SK-N-SH (cell line): ENCODE results near the gene ADAMTS16.

Experiments used
- CTCF ChIP-seq: fragments of 200-600 bp; sonication (generic); IDR thresholded peaks from 2 replicates; pipeline ENCODE4 v1.6.1; 2017; ENCODE audit warnings: antibody characterized with exemption, mild to moderate bottlenecking, moderate library complexity
- EZH2phosphoT487 ChIP-seq: fragments of 200-600 bp; sonication (generic); IDR thresholded peaks from 2 replicates; pipeline ENCODE4 v1.6.1; 2017; ENCODE audit warnings: low read depth, mixed run types, mild to moderate bottlenecking, antibody characterized with exemption, moderate library complexity, borderline replicate concordance
- MAX ChIP-seq: IDR thresholded peaks from 2 replicates; pipeline ENCODE4 v1.4.0; 2012; ENCODE audit warnings: low read depth
- MEF2A ChIP-seq: IDR thresholded peaks from 2 replicates; pipeline ENCODE4 v1.4.0; 2012; ENCODE audit warnings: low read depth, borderline replicate concordance
- PBX3 ChIP-seq: IDR thresholded peaks from 2 replicates; pipeline ENCODE4; 2012
- POLR2AphosphoS5 ChIP-seq: IDR thresholded peaks from 2 replicates; pipeline ENCODE4 v1.6.1; 2012; ENCODE audit warnings: low read depth, low read length
- TAF1 ChIP-seq: IDR thresholded peaks from 2 replicates; pipeline ENCODE4 v1.6.1; 2012; ENCODE audit warnings: low read depth, mild to moderate bottlenecking, low read length, moderate library complexity, borderline replicate concordance
- USF2 ChIP-seq: fragments of 150-350 bp; IDR thresholded peaks from 2 replicates; pipeline ENCODE4 v1.6.1; 2017; ENCODE audit warnings: antibody characterized with exemption, low read length, low read depth, borderline replicate concordance

DNA sequence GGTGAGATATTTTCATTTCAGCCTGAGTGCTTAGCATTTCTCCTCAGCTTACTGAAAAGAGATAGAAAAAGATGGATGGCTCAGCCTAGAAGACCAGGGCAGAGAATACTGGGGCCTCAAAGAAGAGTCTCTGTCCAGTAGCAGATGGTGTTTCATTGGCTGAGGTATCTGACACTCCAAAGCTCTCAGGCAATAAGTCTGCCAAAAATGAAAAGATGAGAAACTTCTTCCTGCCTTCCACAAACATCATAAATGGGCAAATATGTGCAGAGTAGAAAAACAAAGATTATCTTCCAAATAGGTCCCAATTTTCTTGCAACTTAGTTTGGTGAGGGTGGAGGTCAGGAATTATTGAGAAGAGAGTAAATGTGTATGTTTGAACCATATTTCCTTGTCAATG is 195.0 kb downstream of the ADAMTS16 start:
- TF ChIP-seq POLR2AphosphoS5, result no peak
- TF ChIP-seq CTCF, result no peak
- TF ChIP-seq USF2, result no peak
- no peak for TF ChIP-seq MAX
- no peak for TF ChIP-seq EZH2phosphoT487
- no peak for TF ChIP-seq PBX3
- no peak for TF ChIP-seq TAF1
- TF ChIP-seq MEF2A, result no peak
